Body of pancreas (tissue), 4 donors: ENCODE measurements around the gene ELL2. TPM values are rescaled to one million over a fixed set of nuclear protein-coding genes. Genes with fewer than 3 reads are reported as not detected.

Experiments
- ATAC-seq: fragments of 150-250 bp; one replicate; pipeline ENCODE4 v1.9.1; 2016
- DNase-seq, 4 donors: peaks; one replicate each; pipeline ENCODE4 v3.0.0-alpha.2; 2019
- H3K27ac ChIP-seq, 4 donors: fragments of 200-600 bp; sonication (generic); 1 replicate in 3 of 4; 2 replicates in 1 of 4; pipeline versions ENCODE4 v1.5.1 to v1.6.1; 2016 to 2019; ENCODE audit warnings: mild to moderate bottlenecking in 1 of 4, mixed read lengths in 1 of 4, moderate library complexity in 1 of 4
- H3K27me3 ChIP-seq, 2 donors: fragments of 200-600 bp; sonication (generic); one replicate each; pipeline ENCODE4 v1.6.0; 2016; ENCODE audit warnings: mild to moderate bottlenecking in 1 of 2
- H3K36me3 ChIP-seq, 2 donors: fragments of 200-600 bp; sonication (generic); replicated peaks in 1 of 2; 2 replicates each; pipeline ENCODE4 v1.5.1; 2016; ENCODE audit warnings: low read depth in 2 of 2; ENCODE audit not compliant: insufficient read depth in 1 of 2
- H3K4me1 ChIP-seq: fragments of 200-600 bp; sonication (generic); one replicate; pipeline ENCODE4 v1.6.0; 2016
- H3K4me3 ChIP-seq, 2 donors: fragments of 200-600 bp; sonication (generic); 1 replicate in 1 of 2; 2 replicates in 1 of 2; pipeline ENCODE4 v1.5.1; 2016 to 2019
- H3K9me3 ChIP-seq, 3 donors: fragments of 200-600 bp; sonication (generic); 1 replicate in 2 of 3; 2 replicates in 1 of 3; pipeline ENCODE4 v1.5.1; 2016
- CTCF ChIP-seq, 7 experiments: fragments of 450-650 bp in 4 of 7; fragments of 200-600 bp in 3 of 7; sonication (generic) in 3 of 7; IDR thresholded peaks; one replicate each; pipeline ENCODE4 v1.5.1; 2016 to 2019; ENCODE audit warnings: antibody characterized with exemption in 7 of 7
- POLR2A ChIP-seq, 3 donors: fragments of 450-650 bp; IDR thresholded peaks; one replicate each; pipeline ENCODE4 v1.6.1; 2016; ENCODE audit warnings: antibody characterized with exemption in 3 of 3, mild to moderate bottlenecking in 2 of 3
- WGBS, 2 donors: methylation state at CpG; one replicate each; pipeline ENCODE4 v1.1.5; 2017; 5-methylcytosine and 5-hydroxymethylcytosine counted together
- intact Hi-C: fragments of 100-400 bp; cut with DNase I; formaldehyde crosslinking; loops from one replicate; pipeline ENCODE4 v1.15.1; 2023
- total RNA-seq, 2 donors: library from RNA; depleted of rRNA; stranded (reverse); fragments of >200 nt; gene quantifications; one replicate each; pipeline ENCODE4 v1.1.0, GENCODE V29; 2016

The ELL2 gene
- total RNA-seq, 2 donors from 2014 or later: 100 to 104 TPM

GRCh38 chr5:95925378-95925744 is 36.3 kb downstream of the ELL2 start:
- TF ChIP-seq POLR2A (IDR thresholded peaks at IDR 0.05) (no peak), CTCF (IDR thresholded peaks at IDR 0.05) (no peak)
- WGBS, 2 donors: 53 to 76% methylated on average over 2 of the region's 2 CpGs
- no peaks in the 10 kb centered on the region for H3K27me3 ChIP-seq
- intact Hi-C loops: no loop called here
- DNase-seq (no peak), ATAC-seq (no peak)
- H3K9me3 ChIP-seq: no peaks in the 10 kb centered on the region
- peaks cover 61% of the 10 kb centered on the region for H3K4me1 ChIP-seq
- H3K4me3 ChIP-seq: no peak overlapping the region
- H3K36me3 ChIP-seq: no peaks in the 10 kb centered on the region
- H3K27ac ChIP-seq: peak overlapping the region; percentile 50 to 80 (median 65)

GRCh38 chr5:95924720-95925377 is 36.8 kb downstream of the ELL2 start:
- WGBS, 2 donors: 13 to 23% methylated on average over 4 of the region's 4 CpGs
- ATAC-seq: peak; percentile 90

GRCh38 chr5:95923918-95924544 is 37.6 kb downstream of the ELL2 start:
- WGBS, 2 donors: 34 to 36% methylated on average over 2 of the region's 2 CpGs
- Histone ChIP-seq H3K27me3 (no peaks in the 10 kb centered on the region), H3K36me3 (no peaks in the 10 kb centered on the region), H3K9me3 (no peaks in the 10 kb centered on the region), H3K27ac (peak overlapping the region; percentile 26 to 80 (median 50)), H3K4me1 (peaks cover 54% of the 10 kb centered on the region), H3K4me3 (no peak overlapping the region)
- intact Hi-C loops: no loop called here
- DNase-seq (no peak), ATAC-seq (no peak)
- TF ChIP-seq CTCF (IDR thresholded peaks at IDR 0.05) (no peak), POLR2A (IDR thresholded peaks at IDR 0.05) (no peak)

More at GRCh38 chr5:95924720-95925377, 36.8 kb downstream of the ELL2 start:
- H3K27ac ChIP-seq: peak overlapping the region; percentile 50 to 80 (median 65)
- no peaks in the 10 kb centered on the region for H3K36me3 ChIP-seq
- H3K4me1 ChIP-seq: peaks cover 56% of the 10 kb centered on the region
- no peaks in the 10 kb centered on the region for H3K27me3 ChIP-seq
- H3K4me3 ChIP-seq: no peak overlapping the region
- DNase-seq: peak; percentile 53 to 87 (median 70)
- intact Hi-C loops: no loop called here
- H3K9me3 ChIP-seq: no peaks in the 10 kb centered on the region
- TF ChIP-seq POLR2A (IDR thresholded peaks at IDR 0.05) (no peak), CTCF (IDR thresholded peaks at IDR 0.05) (no peak)

GRCh38 chr5:95922798-95923197 is 38.9 kb downstream of the ELL2 start:
- TF ChIP-seq POLR2A (IDR thresholded peaks at IDR 0.05) (no peak), CTCF (IDR thresholded peaks at IDR 0.05) (no peak)
- intact Hi-C loops: no loop called here
- H3K4me3 ChIP-seq: no peak overlapping the region
- no peaks in the 10 kb centered on the region for H3K36me3 ChIP-seq
- no peaks in the 10 kb centered on the region for H3K27me3 ChIP-seq
- peaks cover 66% of the 10 kb centered on the region for H3K4me1 ChIP-seq
- peak overlapping the region in 1 of 4 donors; percentile 80 for H3K27ac ChIP-seq
- no peak for ATAC-seq
- no peak for DNase-seq
- no peaks in the 10 kb centered on the region for H3K9me3 ChIP-seq
- WGBS, 2 donors: 89 to 93% methylated on average over 3 of the region's 3 CpGs
